Nephron progenitor cell (in vitro differentiated cells): ENCODE measurements around the gene PEX14.
"Not testable (repeated sequence)": the region's sequence is repeated elsewhere in the genome, so short reads cannot be mapped to it uniquely, and the experiment has no call there.

Experiments used
- DNase-seq: peaks from one replicate; pipeline ENCODE4 v3.0.0; 2021
- H3K27ac Mint-ChIP-seq: 2 replicates; pipeline ENCODE4 v1.8.0; 2021; ENCODE audit warnings: mild to moderate bottlenecking, moderate library complexity, mixed read lengths
- H3K27me3 Mint-ChIP-seq: 2 replicates; pipeline ENCODE4 v1.8.0; 2021; ENCODE audit warnings: mild to moderate bottlenecking, low read depth, mixed read lengths; ENCODE audit not compliant: poor library complexity
- H3K36me3 Mint-ChIP-seq: 2 replicates; pipeline ENCODE4 v1.8.0; 2021; ENCODE audit warnings: low read depth, mixed read lengths
- H3K4me1 Mint-ChIP-seq: 2 replicates; pipeline ENCODE4 v1.8.0; 2021; ENCODE audit warnings: mixed read lengths
- H3K4me3 Mint-ChIP-seq: 2 replicates; pipeline ENCODE4 v1.8.0; 2021; ENCODE audit warnings: mild to moderate bottlenecking, moderate library complexity, mixed read lengths
- H3K9me3 Mint-ChIP-seq: 2 replicates; pipeline ENCODE4 v1.8.0; 2021; ENCODE audit warnings: mild to moderate bottlenecking, moderate library complexity, mixed read lengths
- CTCF ChIP-seq: fragments of 200-600 bp; sonication (generic); IDR thresholded peaks from 2 replicates; pipeline ENCODE4 v1.5.0; 2021; ENCODE audit warnings: antibody characterized with exemption

Gene PEX14

DNA sequence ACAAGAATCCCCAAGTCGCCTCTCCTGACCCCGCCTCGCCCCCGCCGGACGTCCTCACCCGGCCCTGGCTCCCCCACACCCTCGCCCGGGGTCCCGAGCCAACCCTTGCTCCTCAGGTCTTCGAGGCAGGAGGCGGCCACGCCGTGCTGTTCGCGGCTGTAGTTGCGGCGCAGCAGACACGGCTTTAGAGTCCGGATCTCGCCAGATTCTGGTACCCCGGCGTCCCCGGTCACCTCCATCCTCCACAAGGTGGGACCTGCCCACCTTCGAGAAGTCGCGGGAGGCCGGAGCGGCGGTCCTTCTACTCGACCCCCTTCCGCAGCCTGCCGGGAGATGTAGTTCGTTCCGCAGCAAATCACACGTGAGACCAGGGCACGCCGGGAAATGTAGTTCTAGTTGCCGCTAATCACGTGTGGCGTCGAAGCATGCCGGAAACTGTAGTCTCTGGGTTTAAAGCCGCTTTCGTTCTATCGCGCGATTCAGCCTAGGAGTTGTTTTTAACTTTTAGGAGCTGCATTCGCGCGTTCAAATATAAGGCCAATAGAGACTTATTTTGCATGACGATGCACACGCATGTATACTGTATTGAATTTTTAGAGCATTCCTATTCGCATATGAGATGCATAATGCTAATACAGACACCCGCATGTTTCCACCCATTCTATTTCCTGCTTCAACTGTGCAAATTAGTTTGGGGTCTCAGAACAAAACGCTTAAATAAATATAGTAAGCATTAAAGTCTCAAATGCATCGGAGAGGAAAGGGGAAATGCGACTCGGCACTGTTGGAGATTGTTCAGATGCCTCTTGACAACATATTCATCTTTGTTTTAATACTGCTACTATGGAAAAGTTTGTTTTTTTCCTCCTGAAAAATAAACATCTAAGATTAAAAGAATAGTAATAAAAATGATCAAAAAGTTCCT is 2.3 kb upstream of the PEX14 start, which contains the start of gene DFFA:
TSS of gene DFFA (minus strand) at position 310 of the 925 bp plus-strand sequence. CDS start at position 239, 71 bp downstream.
- Mint-ChIP-seq H3K27me3 (no peaks in the 10 kb centered on the region), H3K4me1 (peaks cover 42% of the 10 kb centered on the region), H3K4me3 (peak within 1 kb of the TSS; percentile 95), H3K36me3 (peaks cover 17% of the 10 kb centered on the region), H3K9me3 (no peaks in the 10 kb centered on the region), H3K27ac (peak within 1 kb of the TSS; percentile 98)
- TF ChIP-seq CTCF: no peak
- peak; percentile 91 for DNase-seq

DNA sequence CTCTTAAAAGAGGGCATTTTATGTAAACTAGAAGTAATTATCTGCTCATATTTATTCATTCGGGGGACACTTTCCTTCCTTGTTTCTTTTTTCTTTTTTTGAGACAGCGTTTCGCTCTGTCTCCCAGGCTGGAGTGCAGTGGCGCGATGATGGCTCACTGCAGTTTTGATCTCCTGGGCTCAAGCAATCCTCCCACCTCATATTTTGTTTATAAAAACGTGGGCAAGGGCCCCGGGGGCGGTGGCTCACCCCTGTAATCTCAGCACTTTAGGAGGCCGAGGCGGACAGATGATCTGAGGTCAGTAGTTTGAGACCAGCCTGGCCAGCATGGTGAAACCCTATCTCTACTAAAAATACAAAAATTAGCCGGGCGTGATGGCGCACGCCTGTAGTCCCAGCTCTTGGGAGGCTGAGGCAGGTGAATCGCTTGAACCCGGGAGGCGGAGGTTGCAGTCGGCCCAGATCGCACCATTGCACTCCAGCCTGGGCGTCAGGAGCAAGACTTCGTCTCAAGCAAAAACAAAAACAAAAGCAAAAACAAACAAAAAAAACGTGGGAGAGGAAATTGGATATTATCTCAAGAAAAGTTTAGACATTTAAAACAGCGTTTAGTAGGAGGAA is 1.5 kb upstream of the PEX14 start:
- no peaks in the 10 kb centered on the region for H3K27me3 Mint-ChIP-seq
- H3K4me1 Mint-ChIP-seq: peaks cover 42% of the 10 kb centered on the region
- DNase-seq: no peak
- peak overlapping the region; percentile 95 for H3K4me3 Mint-ChIP-seq
- TF ChIP-seq CTCF: no peak
- H3K36me3 Mint-ChIP-seq: peaks cover 10% of the 10 kb centered on the region
- no peaks in the 10 kb centered on the region for H3K9me3 Mint-ChIP-seq
- H3K27ac Mint-ChIP-seq: peak overlapping the region; percentile 66

- not testable (repeated sequence) for H3K9me3 Mint-ChIP-seq, H3K36me3 Mint-ChIP-seq, DNase-seq, H3K27me3 Mint-ChIP-seq, H3K27ac Mint-ChIP-seq
- peaks cover 42% of the 10 kb centered on the region for H3K4me1 Mint-ChIP-seq
- H3K4me3 Mint-ChIP-seq: peak overlapping the region; percentile 93
Measured at GRCh38 chr1:10474309-10474612, 489 bp upstream of the PEX14 start.

DNA sequence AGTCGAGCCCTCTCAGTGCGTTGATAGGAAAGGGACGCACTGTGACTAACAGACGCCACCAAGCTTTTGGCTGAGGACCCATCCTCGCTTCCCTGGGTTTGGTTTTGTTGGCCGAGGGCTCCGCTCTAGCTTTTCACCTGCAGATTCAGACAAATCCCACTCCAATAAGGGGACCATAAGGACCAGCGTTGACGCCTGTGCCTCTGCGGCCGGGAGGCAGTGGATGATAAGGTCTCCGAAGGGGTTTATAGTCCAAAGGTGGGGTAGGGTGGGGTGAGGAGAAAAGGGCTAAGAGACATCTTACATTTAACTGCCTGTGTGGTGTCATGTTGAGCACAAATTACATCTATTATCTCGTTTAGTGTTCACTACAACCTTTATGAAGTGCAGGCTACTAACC is 760 bp downstream of the PEX14 start:
- Mint-ChIP-seq H3K4me3 (peak overlapping the region; percentile 93), H3K4me1 (peaks cover 42% of the 10 kb centered on the region), H3K9me3 (no peaks in the 10 kb centered on the region), H3K27ac (peak overlapping the region; percentile 91), H3K36me3 (peaks cover 5% of the 10 kb centered on the region), H3K27me3 (no peaks in the 10 kb centered on the region)
- TF ChIP-seq CTCF: no peak
- no peak for DNase-seq

DNA sequence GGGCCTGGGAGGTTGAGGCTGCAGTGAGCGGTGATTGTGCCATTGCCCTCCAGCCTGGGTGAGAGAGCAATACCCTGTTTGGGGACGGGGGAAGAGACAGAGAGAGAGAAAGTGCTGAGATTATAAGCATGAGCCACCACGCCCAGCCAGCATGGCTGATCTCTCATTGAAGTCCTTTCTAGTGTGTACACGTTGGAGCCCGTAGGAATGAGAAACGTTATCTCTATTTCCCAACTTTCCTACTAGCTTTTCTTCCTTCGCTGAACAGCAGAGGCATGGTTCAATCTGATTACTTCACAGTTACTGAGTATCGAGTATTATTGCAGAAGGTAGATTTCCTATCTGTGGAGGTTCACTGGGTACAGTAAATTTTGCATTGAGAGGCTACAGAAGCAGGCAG is 4.5 kb downstream of the PEX14 start:
- Mint-ChIP-seq H3K27me3 (no peaks in the 10 kb centered on the region), H3K27ac (peak overlapping the region; percentile 82), H3K36me3 (peaks cover 12% of the 10 kb centered on the region), H3K9me3 (no peaks in the 10 kb centered on the region), H3K4me3 (no peak overlapping the region), H3K4me1 (peaks cover 18% of the 10 kb centered on the region)
- no peak for TF ChIP-seq CTCF
- no peak for DNase-seq

GRCh38 chr1:10480614-10481013 is 5.9 kb downstream of the PEX14 start:
- TF ChIP-seq CTCF: no peak
- Mint-ChIP-seq H3K4me1 (peaks cover 16% of the 10 kb centered on the region), H3K27ac (no peak overlapping the region), H3K36me3 (peaks cover 22% of the 10 kb centered on the region), H3K9me3 (peaks cover 5% of the 10 kb centered on the region), H3K27me3 (no peaks in the 10 kb centered on the region), H3K4me3 (no peak overlapping the region)
- DNase-seq: no peak
